SK-N-DZ (cell line): ENCODE data around the gene POM121L2.
"Not testable (repeated sequence)": the region's sequence is repeated elsewhere in the genome, so short reads cannot be mapped to it uniquely, and the experiment has no call there.

Experiments
- DNase-seq: peaks from one replicate; pipeline ENCODE4 v3.0.0-alpha.2; 2015; ENCODE audit warnings: low spot score

Gene POM121L2

DNA sequence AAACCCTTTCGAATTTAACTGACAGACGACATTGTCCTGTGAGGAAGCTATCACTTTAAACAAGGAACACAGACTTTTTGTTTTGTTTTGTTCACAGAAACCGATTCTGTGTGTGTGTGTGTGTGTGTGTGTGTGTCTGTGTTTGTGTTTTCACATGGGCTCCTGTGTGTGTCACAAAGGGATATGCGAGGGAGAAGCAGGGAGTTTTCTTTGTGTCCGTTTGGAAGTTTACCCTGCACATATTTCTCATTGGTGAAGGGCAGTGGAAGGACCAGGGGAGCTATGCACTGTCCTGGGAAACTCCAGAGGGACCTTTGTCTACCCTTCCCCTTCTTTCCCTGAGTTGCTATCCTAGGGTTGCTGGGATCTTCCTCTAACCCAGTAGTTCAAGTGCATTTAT is 17.7 kb downstream of the POM121L2 start:
- no peak for DNase-seq

DNA sequence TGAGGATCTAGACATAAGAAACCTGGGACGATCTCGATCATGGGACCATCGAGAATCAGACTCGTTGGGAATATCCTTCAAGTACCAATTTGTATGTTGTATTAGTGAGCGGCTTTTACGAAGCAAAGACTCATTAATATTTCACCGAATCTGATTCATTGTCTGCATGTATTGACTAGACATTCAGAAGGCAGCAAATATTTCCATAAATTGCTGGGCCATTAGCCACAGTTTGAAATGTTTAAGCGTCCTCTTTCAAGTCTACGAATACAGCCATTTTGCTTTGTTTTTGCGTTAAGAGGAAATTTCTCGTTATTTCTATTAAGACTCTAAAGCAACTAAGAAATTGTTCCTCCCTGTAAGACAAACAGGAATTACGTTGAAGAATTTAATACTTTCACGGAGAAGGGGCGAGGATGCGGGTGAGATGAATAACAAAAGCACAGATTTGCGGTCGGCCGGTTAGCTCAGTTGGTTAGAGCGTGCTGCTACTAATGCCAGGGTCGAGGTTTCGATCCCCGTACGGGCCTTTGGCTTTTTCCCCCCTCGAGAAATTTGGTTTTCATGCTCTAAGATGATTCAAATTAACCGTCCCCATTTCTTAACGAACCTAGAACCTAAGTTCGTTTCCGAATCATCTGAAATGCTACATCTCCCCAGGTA is 18.5 kb downstream of the POM121L2 start:
- DNase-seq: no peak

DNA sequence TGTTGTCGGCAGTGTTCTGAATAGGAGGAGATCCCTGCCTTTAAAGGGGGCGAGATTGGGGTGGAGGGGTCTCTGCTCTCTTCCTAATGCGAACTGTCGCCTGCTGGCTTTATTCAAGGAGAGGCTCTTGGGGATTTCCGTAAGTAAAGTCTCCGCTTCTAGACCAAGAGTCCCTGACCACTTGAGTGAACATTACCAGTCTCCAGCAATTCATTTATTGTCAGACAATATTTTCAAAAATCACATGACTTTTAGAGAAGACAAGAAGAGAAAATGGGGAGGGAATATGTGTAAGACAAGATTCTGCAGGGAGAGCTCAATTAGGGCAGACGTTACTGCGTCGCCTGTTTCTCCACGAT is 21.2 kb downstream of the POM121L2 start:
- no peak for DNase-seq

DNA sequence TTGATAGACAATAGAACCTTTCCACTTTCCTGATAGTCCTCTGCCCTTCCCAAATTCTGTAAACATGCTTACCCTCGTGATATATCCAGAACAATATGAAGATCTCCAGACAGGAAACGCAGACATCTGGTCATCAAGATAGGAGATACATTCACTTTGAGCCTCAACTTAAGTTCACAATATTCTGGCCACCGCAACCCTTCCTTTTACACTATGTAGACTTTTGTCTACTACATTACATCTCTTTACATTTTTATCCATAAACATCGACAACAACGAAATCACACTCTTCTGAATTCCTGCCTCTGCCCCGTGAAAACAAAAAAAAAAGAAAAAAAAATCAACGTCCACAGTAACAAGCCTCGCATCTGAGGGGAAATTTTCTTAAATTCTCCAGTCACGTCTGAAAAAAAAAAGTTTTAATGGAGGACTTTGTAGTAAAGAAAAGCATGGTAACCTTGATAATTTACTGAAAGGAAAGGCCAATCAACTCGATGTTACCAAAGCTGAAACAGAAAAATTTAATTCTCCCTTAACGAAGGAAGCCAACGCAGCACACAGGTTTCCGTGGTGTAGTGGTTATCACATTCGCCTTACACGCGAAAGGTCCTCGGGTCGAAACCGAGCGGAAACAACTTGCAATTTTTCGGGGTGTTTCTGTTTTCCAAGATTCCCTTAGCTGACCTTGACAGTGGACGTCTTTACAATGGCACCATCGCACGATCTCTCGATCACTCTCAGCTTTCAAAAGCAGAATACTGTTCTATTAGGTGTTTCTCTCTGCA is 21.8 kb downstream of the POM121L2 start:
- DNase-seq: no peak

DNA sequence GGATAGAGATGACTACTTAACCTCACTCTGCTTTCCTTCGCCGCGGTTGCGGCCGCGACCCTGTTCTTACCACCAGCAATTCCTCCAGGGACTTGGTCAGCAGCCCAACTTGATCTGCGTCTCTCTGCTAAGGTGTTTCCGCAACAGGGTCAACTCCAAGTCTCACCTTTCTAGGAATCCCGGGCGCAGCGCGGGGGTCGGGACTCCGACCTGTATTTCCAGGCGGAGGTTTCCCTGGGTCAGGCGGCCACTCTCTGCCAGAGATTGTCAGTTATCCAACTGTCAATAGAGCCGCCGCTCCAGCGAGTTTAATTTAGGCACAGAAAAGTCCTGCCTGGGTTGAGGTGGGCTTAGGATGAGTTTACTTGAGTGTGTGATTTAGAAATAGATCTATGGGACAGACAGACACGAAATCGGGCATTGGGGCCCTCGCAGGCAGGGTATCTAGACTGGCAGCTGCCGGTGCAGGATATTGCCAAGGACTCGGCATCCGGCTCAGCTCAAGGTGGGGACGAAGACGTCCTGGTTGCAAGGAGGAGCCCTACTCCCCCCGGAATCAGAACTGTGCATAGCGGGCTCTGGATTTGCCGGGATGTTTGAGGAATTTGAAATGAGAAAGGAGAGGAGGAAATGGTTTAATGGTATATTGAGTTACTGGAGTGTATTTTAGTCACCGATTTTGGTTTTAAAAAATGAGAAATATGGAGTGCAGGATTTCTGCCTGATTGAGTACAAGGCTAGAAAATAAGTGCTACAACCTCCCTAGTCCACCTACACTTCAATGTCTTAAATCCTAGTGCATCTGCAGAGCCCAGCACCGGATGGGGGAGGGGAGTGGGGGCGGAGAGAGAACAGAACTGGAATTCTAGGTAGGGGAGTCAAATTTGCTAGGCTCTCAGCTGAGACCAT is 23.7 kb downstream of the POM121L2 start:
- no peak for DNase-seq

DNA sequence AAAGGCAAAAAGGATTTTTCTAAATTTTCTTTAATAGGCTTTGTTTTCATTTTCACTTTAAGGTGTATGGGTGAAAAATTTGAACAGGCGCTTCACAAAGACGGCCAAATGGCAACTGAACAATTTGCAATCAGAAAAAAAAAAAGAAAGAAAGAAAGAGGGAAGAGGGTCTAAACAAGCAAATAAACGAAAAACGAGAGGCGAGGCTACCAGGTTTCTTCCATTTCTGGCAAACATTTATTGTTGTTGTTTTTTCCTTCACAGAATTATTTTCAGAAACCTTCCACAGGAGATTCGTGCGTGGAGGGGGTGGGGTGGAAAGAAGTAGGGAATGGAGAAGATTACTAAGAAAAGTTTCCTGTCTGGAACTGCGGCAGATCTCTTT is 24.3 kb downstream of the POM121L2 start:
- no peak for DNase-seq

DNA sequence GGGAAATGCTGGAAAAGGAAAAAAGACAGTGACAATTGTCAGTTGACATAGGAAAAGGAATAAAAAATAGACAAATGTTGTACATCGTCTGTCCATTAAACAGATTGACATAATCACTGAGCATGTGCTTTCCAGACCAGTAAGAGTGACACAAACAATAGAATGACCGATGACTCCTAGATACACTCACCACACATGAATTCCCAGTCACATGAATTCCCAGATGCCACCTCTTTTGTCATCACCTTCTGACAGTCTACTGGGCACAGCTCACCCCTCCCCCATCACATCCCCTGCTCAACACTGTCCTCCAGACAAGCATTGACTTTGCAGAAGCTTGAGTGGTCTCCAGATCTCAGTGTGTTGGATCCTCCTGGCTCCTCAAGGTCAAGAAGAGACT is 25.9 kb downstream of the POM121L2 start:
- no peak for DNase-seq

- no peak for DNase-seq
These were observed 28.8 kb downstream of the POM121L2 start for GRCh38 chr6:27283279-27283678.

GRCh38 chr6:27281569-27281968 is 30.5 kb downstream of the POM121L2 start:
- no peak for DNase-seq

- no peak for DNase-seq
These were observed 31.0 kb downstream of the POM121L2 start for GRCh38 chr6:27281105-27281539.

DNA sequence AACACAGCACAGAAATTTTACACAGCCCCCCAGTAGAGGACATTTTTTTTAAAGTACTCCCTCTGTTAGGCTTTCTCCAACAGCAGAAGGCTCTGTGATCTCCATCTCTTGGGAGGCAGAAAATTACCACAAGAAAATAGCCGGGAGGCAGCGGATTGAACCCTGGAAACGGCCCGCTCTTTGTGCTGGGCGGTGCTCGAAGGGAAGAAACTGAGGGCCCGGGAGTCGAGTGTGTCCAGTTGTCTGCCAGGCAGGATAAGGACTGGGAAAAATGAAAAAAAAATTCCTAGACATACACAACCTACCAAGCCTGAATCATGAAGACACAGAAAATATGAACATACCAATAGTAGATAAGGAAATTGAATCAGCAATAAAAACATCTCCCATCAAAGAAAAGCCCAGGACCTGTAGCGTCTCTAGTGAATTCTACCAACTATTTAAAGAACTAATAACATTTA is 31.5 kb downstream of the POM121L2 start:
- no peak for DNase-seq

GRCh38 chr6:27280064-27280539 is 32.0 kb downstream of the POM121L2 start:
- peak; percentile 17 for DNase-seq

DNA sequence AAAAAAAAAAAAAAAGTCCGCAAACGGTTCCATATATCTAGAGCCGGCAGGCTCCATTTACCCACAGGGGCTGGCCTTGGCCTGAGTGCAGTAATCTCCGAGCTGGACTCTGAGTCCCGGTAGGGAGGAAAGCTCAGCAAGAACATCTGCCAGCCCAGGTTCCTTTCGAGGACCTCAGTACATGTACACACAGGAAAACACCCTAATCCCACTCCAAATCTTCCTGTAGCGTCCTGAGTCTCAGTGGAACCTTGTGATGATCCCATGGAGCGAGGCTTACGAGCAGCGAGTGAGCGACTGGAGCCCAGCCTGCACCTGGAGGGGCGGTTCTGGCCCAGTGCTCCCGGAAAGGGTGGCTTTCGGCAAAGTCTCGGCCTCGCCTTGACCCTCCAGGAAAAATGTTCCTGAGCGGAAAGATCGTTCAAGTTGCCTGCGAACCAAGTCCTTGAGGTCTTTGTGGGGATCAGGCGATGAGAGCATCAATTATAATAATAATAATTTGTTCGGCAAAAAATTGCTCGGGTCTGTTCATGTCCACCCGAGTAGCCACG is 32.5 kb downstream of the POM121L2 start:
- no peak for DNase-seq

GRCh38 chr6:27275025-27275956 is 36.8 kb downstream of the POM121L2 start:
- no peak for DNase-seq

GRCh38 chr6:27273783-27274182 is 38.3 kb downstream of the POM121L2 start:
- no peak for DNase-seq

DNA sequence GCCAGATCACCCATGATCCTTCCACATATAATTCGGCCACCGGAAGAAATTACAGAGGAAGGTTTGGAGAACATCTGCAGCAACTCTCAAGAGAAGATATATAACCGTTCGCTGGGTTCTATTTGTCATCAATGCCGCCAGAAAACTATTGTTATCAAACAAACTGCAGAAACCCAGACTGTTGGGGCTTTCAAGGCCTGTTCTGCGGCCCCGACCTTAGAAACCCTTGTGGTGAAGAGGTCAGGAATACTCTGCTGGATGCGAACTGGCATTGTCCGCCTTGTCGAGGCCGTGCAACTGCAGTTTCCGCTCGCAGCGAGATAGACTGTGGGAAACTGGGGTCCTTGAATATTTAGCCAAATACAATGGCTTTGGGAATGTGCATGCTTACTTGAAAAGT is 43.3 kb downstream of the POM121L2 start:
- no peak for DNase-seq

GRCh38 chr6:27267857-27268434 is 44.1 kb downstream of the POM121L2 start:
- DNase-seq: no peak

DNA sequence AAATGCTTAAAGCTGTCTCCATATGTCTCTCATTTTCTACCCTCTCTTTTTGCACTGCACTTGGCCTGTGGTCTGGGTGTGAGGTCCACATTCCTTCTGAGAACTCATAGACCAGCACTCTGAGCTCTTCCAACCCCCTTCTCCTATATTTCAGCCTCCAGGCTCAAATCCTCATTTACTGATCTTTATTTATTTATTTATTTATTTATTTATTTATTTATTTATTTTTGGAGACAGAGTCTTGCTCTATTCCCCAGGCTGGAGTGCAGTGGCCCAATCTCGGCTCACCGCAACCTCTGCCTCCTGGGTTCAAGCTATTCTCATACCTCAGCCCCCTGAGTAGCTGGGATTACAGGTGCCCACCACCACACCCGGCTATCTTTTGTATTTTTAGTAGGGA is 45.1 kb downstream of the POM121L2 start:
- not testable (repeated sequence) for DNase-seq

- DNase-seq: no peak
These were observed 48.2 kb downstream of the POM121L2 start for GRCh38 chr6:27263886-27264285.

DNA sequence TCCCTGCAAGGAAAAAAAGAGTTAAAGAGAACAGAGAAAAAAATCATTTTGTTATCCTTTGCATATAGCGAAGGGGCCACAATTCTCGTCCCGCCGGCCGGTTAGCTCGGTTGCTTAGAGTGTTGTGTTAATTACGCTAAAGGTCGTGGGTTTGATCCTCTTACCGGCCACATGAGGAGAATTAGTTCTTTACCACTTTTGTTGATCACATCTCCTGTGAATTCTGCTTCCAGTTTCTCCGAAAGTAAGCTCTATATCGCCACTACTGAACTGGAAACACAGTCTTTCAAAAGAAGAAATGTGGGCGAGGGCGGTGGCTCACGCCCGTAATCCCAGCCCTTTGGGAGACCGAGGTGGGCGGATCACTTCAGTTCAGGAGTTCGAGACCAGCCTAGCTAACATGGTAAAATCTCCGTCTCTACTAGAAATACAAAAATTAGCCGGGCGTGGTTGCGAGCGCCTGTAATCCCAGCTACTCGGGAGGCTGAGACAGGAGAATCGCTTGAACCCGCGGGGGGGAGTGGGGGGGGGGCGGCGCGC is 51.2 kb downstream of the POM121L2 start:
- no peak for DNase-seq
